Glutamatergic neuron (in vitro differentiated cells): ENCODE measurements around the gene MBD3L5. TPM values are rescaled to one million over a fixed set of nuclear protein-coding genes. Genes with fewer than 3 reads are reported as not detected.
"Not testable (repeated sequence)": the region's sequence is repeated elsewhere in the genome, so short reads cannot be mapped to it uniquely, and the experiment has no call there.

Experiments
- DNase-seq: peaks from one replicate; pipeline ENCODE4 v3.0.0; 2022
- H3K27ac Mint-ChIP-seq: one replicate; pipeline ENCODE4 v1.8.0; 2020; ENCODE audit warnings: mild to moderate bottlenecking, mixed read lengths, inconsistent platforms; ENCODE audit not compliant: unreplicated experiment
- H3K27me3 Mint-ChIP-seq: one replicate; pipeline ENCODE4 v1.8.0; 2020; ENCODE audit warnings: mild to moderate bottlenecking, moderate library complexity, mixed read lengths, inconsistent platforms; ENCODE audit not compliant: unreplicated experiment
- H3K36me3 Mint-ChIP-seq: one replicate; pipeline ENCODE4 v1.8.0; 2020; ENCODE audit warnings: mild to moderate bottlenecking, mixed read lengths, inconsistent platforms; ENCODE audit not compliant: unreplicated experiment
- H3K4me1 Mint-ChIP-seq: one replicate; pipeline ENCODE4 v1.8.0; 2020; ENCODE audit warnings: mild to moderate bottlenecking, low read depth, mixed read lengths, inconsistent platforms; ENCODE audit not compliant: unreplicated experiment
- H3K4me3 Mint-ChIP-seq: one replicate; pipeline ENCODE4 v1.8.0; 2020; ENCODE audit warnings: mild to moderate bottlenecking, mixed read lengths, inconsistent platforms; ENCODE audit not compliant: unreplicated experiment
- H3K9me3 Mint-ChIP-seq: one replicate; pipeline ENCODE4 v1.8.0; 2020; ENCODE audit warnings: mild to moderate bottlenecking, moderate library complexity, mixed read lengths, inconsistent platforms; ENCODE audit not compliant: unreplicated experiment
- CTCF ChIP-seq: fragments of 200-600 bp; sonication (generic); IDR thresholded peaks from one replicate; pipeline ENCODE4 v1.5.0; 2021; ENCODE audit not compliant: partially characterized antibody, unreplicated experiment
- total RNA-seq: library from RNA; stranded (reverse); fragmentation: NEBNext Ultra II Directional; extraction: Animal tissue kit (Norgen Biotek cat#: 25700); gene quantifications from one replicate; pipeline ENCODE4 v1.2.1, GENCODE V29; 2021; ENCODE audit not compliant: unreplicated experiment

Gene MBD3L5
- total RNA-seq, 1 donor from 2014 or later: not detected

- no peak for TF ChIP-seq CTCF
- Mint-ChIP-seq H3K9me3 (peaks cover 3% of the 10 kb centered on the region), H3K27me3 (no peaks in the 10 kb centered on the region), H3K36me3 (no peaks in the 10 kb centered on the region), H3K4me3 (no peak overlapping the region), H3K27ac (no peak overlapping the region), H3K4me1 (no peaks in the 10 kb centered on the region)
- no peak for DNase-seq
Observed at GRCh38 chr19:7013678-7014077, 16.7 kb upstream of the MBD3L5 start.

DNA sequence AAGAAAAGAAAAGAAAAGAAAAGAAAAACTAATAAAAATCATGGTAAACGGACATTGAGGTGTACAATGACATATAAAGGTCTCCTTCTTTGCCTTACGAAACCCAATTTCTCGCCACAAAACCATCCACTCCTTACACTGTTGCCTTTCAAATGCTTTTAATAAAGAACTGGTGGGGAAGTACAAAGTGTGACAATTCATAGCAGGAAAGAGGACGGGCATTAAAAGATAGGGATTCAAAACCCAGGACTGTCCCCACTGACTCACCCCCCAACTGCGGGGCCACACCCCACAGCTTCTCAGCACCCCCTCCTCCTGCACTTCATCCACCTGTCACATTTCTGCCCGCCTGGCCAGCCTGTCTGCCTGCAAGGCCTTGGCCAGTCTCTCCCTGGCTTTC lies 11.6 kb upstream of the MBD3L5 start:
- Mint-ChIP-seq H3K27me3 (no peaks in the 10 kb centered on the region), H3K9me3 (peaks cover 1% of the 10 kb centered on the region), H3K27ac (no peak overlapping the region), H3K36me3 (no peaks in the 10 kb centered on the region), H3K4me1 (no peaks in the 10 kb centered on the region), H3K4me3 (no peak overlapping the region)
- TF ChIP-seq CTCF: no peak
- DNase-seq: no peak

- H3K27ac Mint-ChIP-seq, DNase-seq, H3K27me3 Mint-ChIP-seq, H3K4me1 Mint-ChIP-seq, H3K9me3 Mint-ChIP-seq, H3K4me3 Mint-ChIP-seq, H3K36me3 Mint-ChIP-seq: not testable (repeated sequence)
Observed at GRCh38 chr19:7021331-7021730, 9.0 kb upstream of the MBD3L5 start, which contains the start of gene MBD3L2B. MBD3L2B (minus strand) TSS chr19:7021431; CDS start chr19:7021397, 34 bp downstream.

DNA sequence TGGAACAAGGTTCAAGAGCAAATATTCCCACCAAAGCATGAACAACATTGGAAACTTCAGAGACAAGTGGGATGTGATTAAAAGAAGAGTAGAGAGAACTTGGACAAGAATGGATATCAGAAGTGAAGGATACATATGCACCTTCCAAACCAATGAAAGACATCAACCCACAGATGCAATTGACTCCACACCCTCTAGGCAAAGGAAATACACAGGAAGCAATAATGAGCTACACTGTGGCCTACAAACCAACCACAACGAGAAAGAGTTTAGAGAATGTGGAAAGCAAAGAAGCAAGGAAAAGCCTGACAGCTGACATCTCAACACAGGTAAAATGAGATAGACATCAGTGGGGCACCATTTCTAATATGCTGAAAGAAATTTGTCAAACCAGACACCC lies 1.6 kb upstream of the MBD3L5 start:
- not testable (repeated sequence) for H3K27me3 Mint-ChIP-seq, H3K9me3 Mint-ChIP-seq

GRCh38 chr19:7040079-7040478 lies 9.7 kb downstream of the MBD3L5 start, which contains the start of gene MBD3L4:
MBD3L4 (minus strand) TSS chr19:7040179; CDS start chr19:7040144, 35 bp downstream.
- DNase-seq, H3K9me3 Mint-ChIP-seq, H3K4me1 Mint-ChIP-seq, H3K36me3 Mint-ChIP-seq, H3K4me3 Mint-ChIP-seq, H3K27ac Mint-ChIP-seq, H3K27me3 Mint-ChIP-seq: not testable (repeated sequence)

More for the DNA sequence above, 1.6 kb upstream of the MBD3L5 start:
- H3K4me1 Mint-ChIP-seq, H3K27ac Mint-ChIP-seq, H3K4me3 Mint-ChIP-seq, DNase-seq, H3K36me3 Mint-ChIP-seq: not testable (repeated sequence)

- not testable (repeated sequence) for H3K4me3 Mint-ChIP-seq
Observed at GRCh38 chr19:7041563-7041962, 11.2 kb downstream of the MBD3L5 start.

DNA sequence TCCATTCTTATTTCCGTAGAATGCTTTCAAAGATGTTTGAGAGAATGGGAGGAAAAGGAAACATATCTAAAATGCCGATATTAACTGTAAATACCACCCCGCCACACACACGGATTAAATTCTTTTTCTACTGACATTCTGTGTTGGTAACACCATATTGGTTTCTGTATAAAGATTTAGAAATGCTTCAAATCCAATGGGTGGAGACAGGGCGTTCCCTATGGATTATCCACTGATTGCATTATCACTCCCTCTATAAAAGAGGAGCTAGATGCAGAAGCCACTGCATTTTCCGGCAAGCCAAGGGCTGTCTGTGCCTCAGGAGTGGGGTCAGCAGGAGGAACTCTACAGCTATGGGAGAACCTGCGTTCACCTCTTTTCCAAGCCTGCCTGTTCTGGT lies 18.6 kb downstream of the MBD3L5 start, which contains the start of gene MBD3L2:
Gene MBD3L2 (plus strand): TSS at position 301 of the 400 bp plus-strand sequence. CDS start 53 bp downstream, at position 354.
- DNase-seq, H3K9me3 Mint-ChIP-seq, H3K27ac Mint-ChIP-seq: not testable (repeated sequence)

More at GRCh38 chr19:7041563-7041962, 11.2 kb downstream of the MBD3L5 start:
- not testable (repeated sequence) for H3K36me3 Mint-ChIP-seq, H3K9me3 Mint-ChIP-seq, H3K27ac Mint-ChIP-seq, H3K4me1 Mint-ChIP-seq, H3K27me3 Mint-ChIP-seq, DNase-seq

GRCh38 chr19:7051421-7051820 lies 21.0 kb downstream of the MBD3L5 start:
- not testable (repeated sequence) for H3K9me3 Mint-ChIP-seq, DNase-seq, H3K27me3 Mint-ChIP-seq, H3K36me3 Mint-ChIP-seq, H3K4me1 Mint-ChIP-seq, H3K27ac Mint-ChIP-seq, H3K4me3 Mint-ChIP-seq

More for the DNA sequence above, 18.6 kb downstream of the MBD3L5 start, which contains the start of gene MBD3L2:
- not testable (repeated sequence) for H3K36me3 Mint-ChIP-seq, H3K4me3 Mint-ChIP-seq, H3K4me1 Mint-ChIP-seq, H3K27me3 Mint-ChIP-seq

DNA sequence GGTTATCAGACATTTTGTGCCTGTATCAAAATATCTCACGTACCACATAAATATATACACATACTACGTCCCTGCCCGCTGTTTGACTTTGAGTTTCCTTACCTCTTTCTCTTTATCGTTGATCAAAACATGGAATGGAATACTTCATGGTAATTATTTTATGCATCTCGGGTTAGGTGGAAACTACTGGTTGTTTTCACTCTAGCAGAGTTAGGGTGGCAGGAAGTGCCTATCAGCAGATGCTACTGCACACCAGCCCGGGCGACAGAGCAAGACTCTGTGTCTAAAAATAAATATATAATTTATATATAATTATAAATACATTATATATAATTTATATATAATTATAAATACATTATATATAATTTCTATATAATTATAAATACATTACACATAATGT lies 22.5 kb downstream of the MBD3L5 start:
- H3K4me1 Mint-ChIP-seq, H3K4me3 Mint-ChIP-seq, H3K27ac Mint-ChIP-seq, H3K27me3 Mint-ChIP-seq, DNase-seq, H3K36me3 Mint-ChIP-seq, H3K9me3 Mint-ChIP-seq: not testable (repeated sequence)

DNA sequence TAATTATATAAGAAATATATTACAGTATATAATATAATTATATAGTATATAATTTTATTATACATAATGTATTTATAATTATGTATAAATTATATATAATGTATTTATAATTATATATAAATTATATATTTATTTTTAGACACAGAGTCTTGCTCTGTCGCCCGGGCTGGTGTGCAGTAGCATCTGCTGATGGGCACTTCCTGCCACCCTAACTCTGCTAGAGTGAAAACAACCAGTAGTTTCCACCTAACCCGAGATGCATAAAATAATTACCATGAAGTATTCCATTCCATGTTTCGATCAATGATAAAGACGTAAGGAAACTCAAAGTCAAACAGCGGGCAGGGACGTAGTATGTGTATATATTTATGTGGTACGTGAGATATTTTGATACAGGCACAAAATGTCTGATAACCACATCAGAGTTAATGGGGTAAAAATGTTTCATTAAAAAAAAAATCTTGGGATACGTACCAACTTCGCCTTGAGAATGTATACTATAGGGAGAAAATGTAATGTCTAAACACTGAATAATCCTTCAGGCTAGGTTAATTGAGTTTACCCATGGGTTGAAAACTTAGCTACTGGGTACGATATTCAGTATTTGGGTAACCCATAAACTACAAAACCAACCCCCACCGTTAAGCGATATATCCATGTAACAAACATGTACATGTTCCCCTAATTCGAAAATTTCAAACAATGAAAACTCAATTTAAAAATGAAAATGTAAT lies 24.4 kb downstream of the MBD3L5 start:
- not testable (repeated sequence) for H3K27ac Mint-ChIP-seq, H3K36me3 Mint-ChIP-seq, H3K4me1 Mint-ChIP-seq, H3K9me3 Mint-ChIP-seq, H3K4me3 Mint-ChIP-seq, H3K27me3 Mint-ChIP-seq, DNase-seq
